Amniotic epithelial cell (primary cell): ENCODE data around the gene ZNF441.
A peak's percentile ranks its signal among the peaks of the same experiment; 100 is the strongest.
"Not testable (repeated sequence)": the region's sequence is repeated elsewhere in the genome, so short reads cannot be mapped to it uniquely, and the experiment has no call there.

Experiments
- DNase-seq: peaks from one replicate; pipeline ENCODE4 v3.0.0-alpha.2; 2010; ENCODE audit warnings: low read depth

Gene ZNF441

DNA sequence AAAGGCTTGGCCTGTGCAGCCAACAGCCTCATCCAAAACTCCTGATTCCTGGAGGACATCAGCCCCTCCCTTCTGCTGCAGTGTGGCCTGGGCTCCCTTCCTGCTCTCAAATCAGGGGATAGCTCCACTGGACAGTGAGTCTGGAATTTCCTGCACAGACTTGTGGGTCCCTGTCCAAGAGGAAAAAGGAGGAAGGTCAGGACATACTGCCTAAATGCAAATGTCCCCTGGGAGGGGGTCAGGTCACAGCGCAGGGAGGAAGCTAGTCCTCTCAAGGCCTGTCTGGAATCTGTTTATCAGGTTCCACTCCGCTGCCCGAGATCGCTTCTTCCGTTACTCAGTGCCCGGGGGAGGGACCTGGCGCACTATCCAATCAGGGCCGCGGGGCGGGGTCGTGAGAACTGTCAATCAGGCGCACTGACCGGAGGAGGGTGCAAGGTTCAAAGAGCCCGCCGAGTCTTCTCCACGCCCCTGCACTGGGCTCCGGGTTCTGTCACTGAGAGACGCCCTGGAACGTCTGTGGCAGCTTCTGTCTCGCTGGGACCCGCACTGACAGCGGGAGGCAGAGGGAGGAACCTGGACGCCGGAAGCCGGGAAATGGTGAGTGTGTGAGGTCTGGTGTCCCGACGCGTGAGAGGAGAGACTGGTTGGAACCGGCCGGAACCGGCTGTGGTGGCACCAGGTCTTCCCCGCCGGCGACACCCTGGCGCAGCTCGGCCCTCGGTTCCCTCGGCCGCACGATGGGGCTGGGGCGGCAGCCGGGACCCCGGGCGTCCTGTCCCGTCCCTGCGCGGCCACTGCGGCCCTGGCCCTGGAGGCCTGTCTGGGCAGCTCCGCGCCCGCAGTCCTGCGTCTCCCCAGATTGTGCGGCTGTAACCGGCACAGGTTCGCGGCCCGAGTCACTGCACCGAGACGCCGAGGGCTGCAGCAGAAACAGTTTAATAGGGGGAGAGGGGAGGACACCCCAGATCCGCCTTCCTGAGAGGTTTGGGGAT lies at the start of gene ZNF441:
Gene ZNF441, plus strand, starts transcription at position 404 of the 995 bp plus-strand sequence. Its CDS starts 194 bp downstream, at position 598.
- DNase-seq = peak; percentile 89

DNA sequence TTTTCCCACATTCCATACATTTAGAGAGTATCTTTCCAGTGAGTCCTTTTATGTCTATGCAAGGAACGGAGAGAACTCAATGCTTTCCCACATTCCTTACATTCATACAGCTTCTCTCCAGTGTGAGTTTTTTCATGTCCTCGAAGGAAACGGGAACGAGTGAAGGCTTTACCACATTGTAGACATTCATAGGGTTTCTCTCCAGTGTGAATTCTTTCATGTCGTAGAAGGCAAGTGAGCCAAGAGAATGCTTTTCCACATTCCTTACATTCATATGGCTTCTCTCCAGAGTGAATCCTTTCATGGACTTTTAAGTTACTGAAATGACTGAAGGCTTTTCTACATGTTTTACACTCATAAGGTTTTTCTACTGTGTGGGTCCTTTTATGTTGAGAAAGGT lies 45.1 kb upstream of the ZNF441 start:
- no peak for DNase-seq

DNA sequence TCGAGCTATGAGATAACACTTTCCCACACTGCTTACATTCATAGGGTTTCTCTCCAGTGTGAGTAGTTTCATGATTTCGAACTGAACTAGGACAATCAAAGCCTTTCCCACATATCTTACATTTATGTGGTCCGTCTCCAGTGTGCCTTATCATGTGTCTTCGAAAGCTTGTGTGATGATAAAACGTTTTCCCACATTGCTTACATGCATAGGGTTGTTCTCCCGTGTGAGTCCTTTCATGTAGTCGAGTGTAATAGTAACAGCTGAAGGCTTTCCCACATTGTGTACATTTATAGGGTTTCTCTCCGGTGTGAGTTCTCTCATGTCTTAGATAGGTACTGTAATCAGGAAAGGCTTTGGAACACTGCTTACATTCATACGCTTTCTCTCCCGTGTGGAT lies 44.4 kb upstream of the ZNF441 start:
- DNase-seq = peak; percentile 9

DNA sequence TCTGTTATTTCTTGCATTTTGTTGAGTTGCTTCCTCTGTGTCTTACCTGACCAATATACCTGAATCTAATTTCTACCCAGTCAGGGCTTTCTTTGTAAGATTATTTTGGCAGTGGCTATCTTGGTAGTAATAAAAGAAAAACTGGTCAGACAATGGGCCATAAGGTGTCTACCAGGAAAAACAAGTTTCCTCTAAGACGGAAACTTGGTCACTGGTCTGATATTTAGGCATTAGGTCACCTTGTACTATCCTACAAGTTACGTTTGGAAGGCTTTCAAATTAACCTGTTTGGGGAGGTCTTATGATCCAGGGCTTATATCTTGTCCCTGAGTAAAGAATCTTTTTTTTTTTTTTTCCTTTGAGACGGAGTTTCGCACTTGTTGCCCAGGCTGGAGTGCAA lies 37.2 kb upstream of the ZNF441 start:
- no peak for DNase-seq

DNA sequence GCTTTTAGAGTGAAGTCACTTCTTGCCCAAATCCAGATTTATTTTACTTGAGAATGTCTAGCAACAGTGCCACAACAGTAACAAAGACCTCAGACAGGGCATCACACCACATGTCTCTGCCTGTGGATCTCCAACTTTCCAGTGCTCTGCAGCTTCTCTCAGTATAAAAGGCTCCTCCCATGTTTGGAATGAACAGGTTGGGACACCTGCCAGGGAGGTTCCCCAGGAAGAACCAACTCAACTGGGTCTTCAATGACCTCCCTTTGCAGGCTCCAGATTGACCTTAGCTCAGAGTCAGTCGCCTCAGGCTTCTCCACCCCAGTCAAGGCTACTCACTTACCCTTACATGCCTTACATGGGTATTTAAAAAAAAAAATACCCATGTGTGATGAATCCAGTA lies 31.4 kb upstream of the ZNF441 start:
- no peak for DNase-seq

DNA sequence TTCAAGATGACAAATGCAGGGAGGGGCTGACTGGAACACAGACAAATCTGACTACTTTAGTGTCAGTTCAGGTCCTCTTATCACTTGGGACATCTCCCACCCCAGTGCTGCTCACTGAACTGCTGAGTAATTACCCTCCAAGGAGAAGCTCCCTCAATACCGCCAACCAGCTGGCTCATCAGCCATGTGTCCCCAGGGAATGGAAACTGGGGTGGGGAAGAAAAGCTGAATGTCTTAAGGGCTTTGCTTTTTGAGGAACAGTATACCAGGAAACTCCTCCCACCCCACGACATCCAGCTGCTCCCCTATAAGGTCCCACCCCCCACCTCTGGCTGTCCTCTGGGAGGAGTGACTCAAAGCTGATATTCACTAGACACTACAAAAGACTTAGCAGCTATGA lies 30.1 kb upstream of the ZNF441 start:
- DNase-seq = no peak

DNA sequence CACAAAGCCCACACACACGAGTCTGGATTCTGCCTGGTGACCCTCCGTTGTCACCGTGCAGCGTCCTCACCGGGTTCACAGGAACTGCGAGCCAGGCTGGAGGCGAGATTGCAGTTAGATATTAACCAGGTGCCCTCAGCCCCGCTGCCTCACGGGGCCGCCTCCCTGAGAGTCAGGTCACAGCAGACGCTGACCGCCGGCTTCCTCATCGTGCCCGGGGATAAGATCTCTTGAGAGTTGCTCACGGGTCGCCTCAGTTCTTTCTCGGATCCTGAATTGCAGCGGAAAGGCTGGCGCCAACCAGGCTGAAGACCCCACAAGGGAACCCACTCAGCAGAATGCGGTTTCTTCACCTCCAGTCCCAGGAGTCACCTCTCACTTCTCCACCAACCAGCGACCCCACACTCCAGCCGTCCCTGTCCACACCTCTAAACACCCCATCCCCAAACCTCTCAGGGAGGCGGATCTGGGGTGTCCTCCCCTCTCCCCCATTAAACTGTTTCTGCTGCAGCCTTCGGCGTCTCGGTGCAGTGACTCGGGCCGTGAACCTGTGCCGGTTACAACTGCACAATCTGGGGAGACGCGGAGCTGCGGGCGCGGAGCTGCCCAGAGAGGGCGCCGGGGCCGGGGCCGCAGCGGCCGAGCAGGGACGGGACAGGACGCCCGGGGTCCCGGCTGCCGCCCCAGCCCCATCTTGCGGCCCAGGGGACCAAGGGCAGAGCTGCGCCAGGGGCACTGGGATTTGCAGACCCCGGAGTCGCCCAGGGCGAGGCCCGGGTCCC lies 28.6 kb upstream of the ZNF441 start:
- peak; percentile 39 for DNase-seq

DNA sequence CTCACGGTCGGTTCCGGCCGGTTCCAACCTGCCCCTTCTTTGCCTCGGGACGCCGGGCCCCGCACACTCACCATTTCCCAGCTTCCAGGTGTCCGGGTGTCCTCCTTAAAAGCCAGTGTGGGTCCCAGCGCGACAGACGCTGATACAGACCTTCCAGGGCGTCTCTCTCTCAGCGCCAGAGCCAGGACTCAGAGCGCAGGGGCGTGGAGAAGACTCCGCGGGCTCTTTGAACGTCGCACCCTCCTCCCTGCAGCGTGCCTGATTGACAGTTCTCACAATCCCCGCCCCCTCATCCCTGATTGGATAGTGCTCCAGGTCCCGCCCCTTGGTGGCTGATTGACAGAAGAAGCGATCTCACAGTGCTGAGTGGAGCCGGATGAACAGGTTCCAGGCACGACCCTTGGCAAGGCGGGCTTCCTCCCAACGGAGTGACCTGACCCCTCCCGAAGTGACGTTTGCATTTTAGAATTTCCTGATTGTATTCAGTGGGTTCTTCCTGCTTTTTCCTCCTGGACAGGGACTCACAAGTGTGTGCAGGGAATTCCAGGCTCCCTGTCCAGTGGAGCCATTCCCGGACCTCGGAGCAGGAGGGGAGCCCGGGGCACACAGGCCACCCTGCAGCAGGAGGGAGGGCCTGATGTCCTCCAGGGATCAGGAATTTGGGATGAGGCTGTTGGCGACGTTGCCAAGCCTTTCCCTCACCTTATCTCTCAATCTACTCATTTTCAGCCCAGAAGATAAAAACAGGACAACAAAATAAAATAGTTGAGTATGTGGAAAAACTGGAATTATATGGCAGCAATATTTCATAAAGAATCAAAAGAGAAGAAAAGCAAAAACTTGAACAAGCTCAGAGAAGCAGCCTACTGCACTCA lies 27.8 kb upstream of the ZNF441 start, which contains the start of gene ZNF823:
Gene ZNF823, minus strand, starts transcription at position 201 of the 875 bp plus-strand sequence. Its CDS starts 127 bp downstream, at position 74.
- DNase-seq = peak; percentile 97

DNA sequence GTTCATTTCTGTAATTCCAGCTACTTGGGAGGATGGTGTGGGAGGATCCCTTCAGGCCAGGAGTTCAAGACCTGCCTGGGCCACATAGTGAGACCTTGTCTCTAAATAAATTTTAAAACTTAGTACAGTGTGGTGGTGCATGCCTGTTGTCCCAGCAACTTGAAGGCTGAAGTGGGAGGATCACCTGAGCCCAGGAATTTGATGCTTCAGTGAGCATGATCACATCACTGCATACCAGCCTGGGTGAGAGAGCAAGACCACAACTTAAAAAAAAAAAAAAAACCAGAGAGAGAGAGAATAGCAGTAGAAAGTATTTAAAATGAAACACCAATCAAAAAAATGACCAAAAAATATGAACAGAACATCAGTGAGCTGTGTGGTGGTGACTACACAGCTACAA lies 20.9 kb upstream of the ZNF441 start:
- DNase-seq = no peak

DNA sequence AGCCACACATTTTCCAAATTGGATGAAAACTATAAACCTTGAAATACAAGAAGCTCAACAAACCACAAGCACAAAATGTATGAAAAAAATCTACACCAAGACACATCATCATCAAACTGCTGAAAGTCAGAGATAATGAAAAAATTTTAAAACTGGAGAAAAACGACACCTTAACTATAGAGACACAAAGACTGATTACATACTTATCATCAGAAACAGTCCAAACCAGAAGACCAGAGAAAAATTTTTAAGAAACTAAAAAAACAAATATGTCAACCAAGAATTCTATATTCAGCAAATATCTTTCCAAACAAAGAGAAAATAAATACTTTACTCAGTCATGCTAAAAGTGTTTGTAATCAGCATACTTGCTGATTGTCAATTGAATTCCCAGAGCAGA lies 19.5 kb upstream of the ZNF441 start:
- no peak for DNase-seq

DNA sequence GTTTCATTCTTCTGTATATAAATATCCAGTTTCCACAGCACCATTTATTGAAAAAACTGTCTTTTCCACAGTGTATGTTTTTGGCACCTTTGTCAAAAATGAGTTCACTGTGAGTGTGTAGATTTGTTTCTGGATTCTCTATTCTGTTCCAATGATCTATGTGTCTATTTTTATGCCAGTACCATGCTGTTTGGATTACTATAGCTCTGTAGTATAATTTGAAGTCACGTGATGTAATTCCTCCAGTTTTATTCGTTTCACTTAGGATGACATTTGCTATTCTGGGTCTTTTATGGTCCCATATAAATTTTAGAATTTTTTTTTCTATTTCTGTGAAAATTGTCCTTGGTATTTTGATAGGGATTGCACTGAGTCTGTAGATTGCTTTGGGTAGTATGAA lies 17.0 kb upstream of the ZNF441 start:
- no peak for DNase-seq

DNA sequence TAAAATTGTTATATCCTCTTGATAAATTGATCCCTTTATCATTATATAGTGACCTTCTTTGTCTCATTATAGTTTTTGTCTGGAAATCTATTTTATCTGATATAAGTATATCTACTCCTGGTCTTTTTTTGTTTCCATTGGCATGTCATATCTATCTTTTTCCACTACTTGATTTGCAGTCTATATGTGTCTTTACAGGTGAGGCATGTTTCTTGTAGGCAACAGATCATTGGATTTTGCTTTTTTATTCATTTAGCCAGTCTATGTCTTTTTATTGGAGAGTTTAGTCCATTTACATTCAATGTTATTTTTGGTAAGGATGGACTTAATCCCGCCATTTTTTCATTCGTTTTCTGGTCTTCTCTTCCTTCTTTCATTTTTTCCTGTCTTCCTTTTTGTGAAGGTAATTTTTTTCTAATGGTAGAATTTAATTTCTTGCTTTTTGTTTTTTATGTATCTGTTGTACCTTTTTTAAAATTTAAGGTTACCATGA lies 14.5 kb upstream of the ZNF441 start:
- no peak for DNase-seq

DNA sequence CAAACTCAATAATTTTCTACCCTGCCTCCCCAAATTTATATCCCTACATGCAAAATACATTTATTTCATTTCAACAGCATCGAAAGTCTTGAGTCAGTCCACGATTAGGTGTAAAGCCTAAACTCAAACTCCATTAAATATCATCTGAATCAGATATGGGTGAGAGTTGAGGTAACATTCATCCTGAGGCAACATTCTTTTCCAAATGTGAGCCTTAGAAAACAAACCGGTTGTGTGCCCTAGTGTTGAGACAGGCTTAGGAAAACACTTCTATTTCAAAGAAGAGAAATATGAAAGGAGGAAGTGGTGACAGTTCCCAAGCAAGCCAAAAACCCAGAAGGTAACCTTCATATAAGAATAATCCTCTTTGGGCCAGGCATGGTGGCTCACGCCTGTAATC lies 12.1 kb upstream of the ZNF441 start:
- no peak for DNase-seq

DNA sequence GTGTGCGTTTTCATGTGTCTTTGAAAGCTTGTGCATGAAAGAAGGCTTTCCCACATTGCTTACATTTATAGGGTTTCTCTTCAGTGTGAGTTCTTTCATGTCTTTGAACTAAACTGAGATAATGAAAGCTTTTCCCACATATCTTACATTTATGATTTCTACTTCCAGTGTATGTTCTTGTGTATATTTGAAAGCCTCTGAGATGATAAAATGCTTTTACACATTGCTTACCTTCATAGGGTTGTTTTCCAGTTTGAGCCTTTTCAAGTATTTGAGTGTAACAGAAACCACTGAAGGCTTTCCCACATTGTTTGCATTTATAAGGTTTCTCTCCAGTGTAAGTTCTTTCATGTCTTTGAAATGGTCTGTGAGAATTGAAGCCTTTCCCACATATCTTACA lies 9.8 kb upstream of the ZNF441 start:
- no peak for DNase-seq

DNA sequence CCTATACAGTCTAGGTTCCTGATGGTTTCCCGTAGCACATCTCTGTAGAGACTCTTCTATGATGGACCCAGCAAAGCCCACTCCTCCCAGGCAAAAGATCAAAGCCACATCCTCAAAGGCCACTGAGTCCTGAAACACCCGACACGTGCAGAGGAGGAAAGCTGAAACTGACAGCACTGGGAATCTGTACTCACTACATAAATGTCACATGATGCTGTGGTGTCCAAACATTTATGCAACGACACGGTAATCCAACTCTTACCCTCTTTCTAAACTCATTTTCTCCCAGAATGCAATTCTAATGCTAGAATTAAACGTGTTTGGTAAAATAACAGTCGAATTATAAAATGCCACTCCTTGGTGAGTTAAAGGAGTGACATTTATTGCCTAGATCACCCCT lies 7.0 kb upstream of the ZNF441 start:
- no peak for DNase-seq

DNA sequence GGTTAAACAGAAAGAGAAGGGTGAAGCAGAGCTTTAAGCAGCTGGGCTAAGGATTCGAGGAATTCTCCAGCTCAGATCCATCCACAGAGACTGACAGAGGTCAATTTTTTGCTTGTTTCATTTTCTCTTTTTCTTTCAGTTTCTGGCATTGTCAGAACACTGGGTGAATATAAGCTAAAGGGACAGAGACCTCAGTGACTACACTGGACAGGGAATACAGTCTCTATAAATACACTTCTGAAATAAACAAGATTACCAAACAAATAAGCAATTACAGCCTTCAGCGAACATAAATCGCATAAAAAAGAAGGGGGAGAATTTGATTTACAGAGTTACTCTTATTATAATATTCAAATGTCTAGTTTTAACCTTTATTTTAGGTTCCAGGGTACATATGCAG lies 3.7 kb upstream of the ZNF441 start:
- no peak for DNase-seq

DNA sequence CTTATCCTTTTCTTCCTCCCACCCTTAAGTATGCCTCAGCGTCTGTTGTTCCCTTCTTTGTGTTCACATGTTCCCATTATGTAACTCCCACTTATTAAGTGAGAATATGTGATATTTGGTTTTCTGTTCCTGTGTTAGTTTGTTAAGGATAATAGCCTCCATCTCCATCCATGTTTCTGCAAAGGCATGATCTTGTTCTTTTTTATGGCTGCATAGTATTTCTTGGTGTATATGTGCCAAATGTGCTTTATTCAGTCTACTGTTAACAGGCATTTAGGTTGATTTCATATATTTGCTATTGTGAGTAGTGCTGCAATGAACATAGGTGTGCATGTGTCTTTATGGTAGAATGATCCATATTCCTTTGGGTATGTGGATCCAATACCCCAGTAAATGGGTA lies 3.2 kb upstream of the ZNF441 start:
- no peak for DNase-seq

DNA sequence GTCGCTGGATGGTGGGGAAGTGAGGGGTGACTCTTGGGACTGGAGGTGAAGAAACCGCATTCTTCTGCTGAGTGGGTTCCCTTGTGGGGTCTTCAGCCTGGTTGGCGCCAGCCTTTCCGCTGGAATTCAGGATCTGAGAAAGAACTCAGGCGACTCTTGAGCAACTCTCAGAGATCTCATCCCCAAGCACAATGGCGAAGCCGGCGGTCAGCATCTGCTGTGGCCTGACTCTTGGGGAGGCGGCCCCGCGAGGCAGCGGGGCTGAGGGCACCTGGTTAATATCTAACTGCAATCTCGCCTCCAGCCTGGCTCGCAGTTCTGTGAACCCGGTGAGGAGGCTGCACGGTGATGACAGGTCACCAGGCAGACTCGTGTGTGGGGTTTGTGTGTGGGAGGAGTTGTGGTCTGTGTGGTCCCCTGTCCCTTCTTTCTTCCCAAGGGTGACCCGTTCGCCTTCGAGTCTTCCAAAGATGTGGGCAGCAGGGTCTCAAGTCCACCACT lies 883 bp downstream of the ZNF441 start:
- peak; percentile 50 for DNase-seq

DNA sequence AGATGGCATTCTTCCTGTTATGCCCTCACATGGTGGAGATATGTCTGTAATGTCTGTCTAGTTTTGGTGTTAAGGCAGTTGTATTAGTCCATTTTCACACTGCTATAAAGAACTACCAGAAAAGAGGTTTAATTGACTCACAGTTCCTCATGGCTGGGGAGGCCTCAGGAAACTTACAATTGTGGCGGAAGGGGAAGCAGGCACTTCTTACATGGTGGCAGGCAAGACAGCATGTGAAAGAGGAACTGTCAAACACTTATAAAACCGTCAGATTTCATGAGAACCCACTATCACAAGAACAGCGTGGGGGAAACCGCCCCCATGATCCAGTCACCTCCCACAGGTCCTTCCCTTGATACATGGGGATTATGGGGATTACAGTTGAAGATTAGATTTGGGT lies 3.2 kb downstream of the ZNF441 start:
- no peak for DNase-seq

DNA sequence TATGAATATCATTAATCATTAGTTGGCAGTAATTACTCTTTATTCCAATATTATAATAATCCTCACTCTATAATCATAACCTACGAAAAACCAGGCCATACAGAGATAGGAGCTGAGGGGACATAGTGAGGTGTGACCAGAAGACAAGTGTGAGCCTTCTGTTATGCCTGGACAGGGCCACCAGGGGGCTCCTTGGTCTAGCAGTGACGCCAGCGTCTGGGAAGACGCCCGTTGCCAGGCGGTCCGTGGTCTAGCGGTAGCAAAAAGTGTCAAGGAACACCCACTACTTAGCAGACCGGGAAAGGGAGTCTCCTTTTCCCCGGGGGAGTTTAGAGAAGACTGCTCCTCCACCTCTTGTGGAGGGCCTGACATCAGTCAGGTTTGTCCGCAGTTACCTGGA lies 4.7 kb downstream of the ZNF441 start:
- not testable (repeated sequence) for DNase-seq

DNA sequence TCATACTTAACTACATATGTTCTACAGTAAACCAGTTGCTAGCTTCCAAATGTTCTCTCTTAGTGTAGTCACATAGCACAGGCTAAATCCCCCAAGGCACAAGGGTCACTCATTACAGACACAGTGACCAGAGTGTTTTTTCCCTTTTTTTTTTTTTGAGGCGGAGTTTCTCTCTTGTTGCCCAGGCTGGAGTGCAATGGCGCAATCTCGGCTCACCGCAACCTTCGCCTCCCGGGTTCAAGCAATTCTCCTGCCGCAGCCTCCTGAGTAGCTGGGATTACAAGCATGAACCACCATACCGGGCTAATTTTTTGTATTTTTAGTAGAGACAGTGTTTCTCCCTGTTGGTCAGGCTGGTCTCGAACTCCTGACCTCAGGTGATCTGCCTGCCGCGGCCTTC lies 9.9 kb downstream of the ZNF441 start:
- not testable (repeated sequence) for DNase-seq
